SU-DHL-6 (cell line): ENCODE data around the gene CTBP1.

Experiments used
- EZH2phosphoT487 ChIP-seq: fragments of 200-600 bp; sonication (generic), shearing (Covaris generic); conservative IDR thresholded peaks from 2 replicates; pipeline ENCODE4 v1.6.1; 2018; ENCODE audit warnings: mild to moderate bottlenecking, antibody characterized with exemption, low read length, moderate library complexity, mixed read lengths
- TF ChIP-seq, protein P1 (sequence below): fragments of 200-600 bp; sonication (generic); IDR thresholded peaks from one replicate; pipeline ENCODE4 v1.5.1; 2017; ENCODE audit warnings: antibody characterized with exemption, mild to moderate bottlenecking, low read length, moderate library complexity; ENCODE audit not compliant: insufficient read depth, poor library complexity, severe bottlenecking

DNA sequence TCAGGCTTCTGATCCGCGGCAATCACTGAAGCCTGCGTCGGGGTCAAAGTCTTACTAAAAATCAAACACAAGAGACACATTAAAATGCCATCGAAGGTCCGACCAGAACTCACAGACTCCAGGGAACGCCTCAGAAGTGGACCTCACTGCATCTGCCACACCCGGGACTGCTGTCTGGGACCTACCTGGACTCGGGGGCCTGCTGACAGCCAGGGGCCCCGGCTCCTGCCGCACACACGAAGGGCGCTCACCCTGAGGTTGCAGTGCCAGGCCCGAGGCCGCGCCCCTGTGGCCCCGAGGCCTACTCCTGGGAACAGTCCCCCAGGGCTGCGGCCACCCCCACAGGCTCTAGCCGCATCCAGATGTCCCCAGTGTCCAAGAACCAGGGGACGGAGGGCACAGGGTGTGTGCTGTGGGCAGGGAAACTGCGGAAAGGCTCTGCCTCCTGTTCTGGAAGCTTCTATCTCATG is 7.4 kb downstream of the CTBP1 start:
- no peak for TF ChIP-seq EZH2phosphoT487
- TF ChIP-seq, protein P1, sequence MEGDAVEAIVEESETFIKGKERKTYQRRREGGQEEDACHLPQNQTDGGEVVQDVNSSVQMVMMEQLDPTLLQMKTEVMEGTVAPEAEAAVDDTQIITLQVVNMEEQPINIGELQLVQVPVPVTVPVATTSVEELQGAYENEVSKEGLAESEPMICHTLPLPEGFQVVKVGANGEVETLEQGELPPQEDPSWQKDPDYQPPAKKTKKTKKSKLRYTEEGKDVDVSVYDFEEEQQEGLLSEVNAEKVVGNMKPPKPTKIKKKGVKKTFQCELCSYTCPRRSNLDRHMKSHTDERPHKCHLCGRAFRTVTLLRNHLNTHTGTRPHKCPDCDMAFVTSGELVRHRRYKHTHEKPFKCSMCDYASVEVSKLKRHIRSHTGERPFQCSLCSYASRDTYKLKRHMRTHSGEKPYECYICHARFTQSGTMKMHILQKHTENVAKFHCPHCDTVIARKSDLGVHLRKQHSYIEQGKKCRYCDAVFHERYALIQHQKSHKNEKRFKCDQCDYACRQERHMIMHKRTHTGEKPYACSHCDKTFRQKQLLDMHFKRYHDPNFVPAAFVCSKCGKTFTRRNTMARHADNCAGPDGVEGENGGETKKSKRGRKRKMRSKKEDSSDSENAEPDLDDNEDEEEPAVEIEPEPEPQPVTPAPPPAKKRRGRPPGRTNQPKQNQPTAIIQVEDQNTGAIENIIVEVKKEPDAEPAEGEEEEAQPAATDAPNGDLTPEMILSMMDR, result no peak
